GM18507 (cell line): ENCODE results near the gene DGKA.

Source experiments
- DNase-seq: peaks from one replicate; pipeline ENCODE4 v3.0.0; 2011; ENCODE audit warnings: low read depth; ENCODE audit not compliant: insufficient read length; ENCODE audit errors: extremely low spot score
- FAIRE-seq: peaks from 2 replicates; lab custom pipeline; 2011; peaks lifted over from hg19 to GRCh38; lab: Jason Lieb, UNC

Gene DGKA

GRCh38 chr12:55929306-55929791, 1.6 kb upstream of the DGKA start:
- DNase-seq (peak; percentile 66), FAIRE-seq (peak; percentile 82)

GRCh38 chr12:55931317-55931779, 386 bp downstream of the DGKA start:
- DNase-seq: no peak
- no peak for FAIRE-seq

DNA sequence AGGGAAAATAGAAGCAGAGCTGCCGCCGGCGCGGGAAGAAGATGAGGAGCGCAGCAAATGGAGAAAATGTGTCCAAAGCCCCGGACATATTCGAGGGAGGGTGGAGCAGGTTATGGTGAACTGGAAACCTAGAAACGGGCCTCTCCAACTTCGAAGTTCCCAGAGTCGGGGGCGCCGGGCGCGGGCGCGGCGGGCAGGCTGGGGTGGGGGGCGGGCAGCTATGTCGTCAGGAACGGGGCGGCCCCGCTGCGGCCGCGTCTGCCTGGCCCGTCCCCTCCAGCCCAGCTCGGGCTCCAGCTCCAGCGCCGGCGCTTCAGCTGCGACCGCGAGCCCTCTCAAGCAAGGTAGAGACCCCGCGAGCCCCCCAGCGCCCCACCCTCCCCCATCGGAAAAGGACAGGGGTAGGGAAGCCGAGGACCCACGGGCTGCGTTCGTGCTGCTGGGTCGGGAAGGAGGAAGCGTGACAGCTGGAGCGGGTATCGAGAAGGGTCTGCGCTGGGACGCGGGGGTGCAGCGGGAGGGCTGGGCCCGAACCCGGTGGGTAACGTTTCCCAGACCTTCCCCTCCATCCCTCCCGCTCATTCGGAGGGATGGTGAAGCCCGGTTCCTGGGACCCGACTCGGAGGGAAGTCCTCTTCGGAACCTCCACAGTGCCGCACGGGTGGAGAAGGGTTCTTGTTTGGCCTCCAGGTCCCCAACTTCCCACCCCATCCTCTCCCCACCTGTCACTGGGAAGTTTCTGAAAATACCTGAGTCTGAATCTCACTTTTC, 1.0 kb downstream of the DGKA start:
- no peak for FAIRE-seq
- DNase-seq: no peak

GRCh38 chr12:55932551-55932910, 1.6 kb downstream of the DGKA start:
- DNase-seq (no peak), FAIRE-seq (peak; percentile 36)

DNA sequence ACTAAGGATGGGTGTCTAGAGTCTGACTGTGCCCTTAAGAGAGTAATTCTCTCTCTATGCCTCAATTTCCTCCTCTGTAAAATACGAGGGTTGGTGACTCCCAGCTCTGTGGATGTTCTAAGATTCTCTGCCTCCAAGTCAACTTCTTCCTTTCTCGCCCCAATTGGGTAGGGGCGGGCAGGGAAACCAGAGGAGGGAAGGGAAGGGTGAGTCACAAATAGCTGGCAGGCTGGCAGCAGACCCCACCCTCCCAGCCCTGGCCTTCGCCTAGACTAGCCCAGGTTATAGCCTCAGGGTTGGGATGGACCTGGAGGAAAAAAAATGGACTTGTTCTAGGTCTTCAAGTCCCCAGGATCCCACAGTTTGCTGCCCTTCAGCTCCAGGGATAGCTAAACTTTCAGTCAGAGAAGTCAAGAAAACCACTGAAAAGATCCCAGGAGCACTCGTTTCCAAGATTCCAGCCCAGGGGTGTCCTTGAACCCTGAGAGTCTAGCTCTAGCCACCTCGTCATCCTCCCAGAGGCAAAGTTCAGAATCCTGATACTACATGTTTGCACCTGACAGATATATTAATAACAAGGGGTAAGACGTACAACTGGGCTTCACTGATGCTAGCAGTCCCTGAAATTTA, 2.3 kb downstream of the DGKA start:
- DNase-seq (no peak), FAIRE-seq (no peak)

GRCh38 chr12:55933799-55934742, 3.1 kb downstream of the DGKA start:
- FAIRE-seq (no peak), DNase-seq (no peak)

DNA sequence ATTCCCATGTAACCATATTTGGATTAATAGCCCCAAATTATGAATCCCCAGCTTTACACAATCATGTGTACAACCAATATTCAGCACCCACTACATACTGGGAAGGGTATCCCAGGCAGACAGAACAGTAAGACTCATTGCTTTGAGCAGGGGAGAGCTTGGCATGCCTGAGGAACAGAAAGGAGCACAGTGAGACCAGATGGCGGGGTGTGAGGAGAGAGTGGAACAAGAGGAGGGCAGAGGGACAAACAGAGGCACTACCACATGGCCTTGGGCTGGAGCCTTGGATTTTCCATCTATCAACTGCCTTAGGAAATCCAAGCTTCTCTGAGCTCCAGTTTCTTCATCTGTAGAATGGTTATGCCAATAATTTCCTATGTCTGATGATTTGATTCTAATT, 3.8 kb downstream of the DGKA start:
- FAIRE-seq: no peak
- DNase-seq: no peak

GRCh38 chr12:55935738-55936151, 4.8 kb downstream of the DGKA start:
- FAIRE-seq (no peak), DNase-seq (no peak)

- no peak for FAIRE-seq
- DNase-seq: no peak
These were observed 7.0 kb downstream of the DGKA start for GRCh38 chr12:55937981-55938380.

GRCh38 chr12:55938826-55939501, 8.0 kb downstream of the DGKA start:
- no peak for FAIRE-seq
- DNase-seq: no peak

DNA sequence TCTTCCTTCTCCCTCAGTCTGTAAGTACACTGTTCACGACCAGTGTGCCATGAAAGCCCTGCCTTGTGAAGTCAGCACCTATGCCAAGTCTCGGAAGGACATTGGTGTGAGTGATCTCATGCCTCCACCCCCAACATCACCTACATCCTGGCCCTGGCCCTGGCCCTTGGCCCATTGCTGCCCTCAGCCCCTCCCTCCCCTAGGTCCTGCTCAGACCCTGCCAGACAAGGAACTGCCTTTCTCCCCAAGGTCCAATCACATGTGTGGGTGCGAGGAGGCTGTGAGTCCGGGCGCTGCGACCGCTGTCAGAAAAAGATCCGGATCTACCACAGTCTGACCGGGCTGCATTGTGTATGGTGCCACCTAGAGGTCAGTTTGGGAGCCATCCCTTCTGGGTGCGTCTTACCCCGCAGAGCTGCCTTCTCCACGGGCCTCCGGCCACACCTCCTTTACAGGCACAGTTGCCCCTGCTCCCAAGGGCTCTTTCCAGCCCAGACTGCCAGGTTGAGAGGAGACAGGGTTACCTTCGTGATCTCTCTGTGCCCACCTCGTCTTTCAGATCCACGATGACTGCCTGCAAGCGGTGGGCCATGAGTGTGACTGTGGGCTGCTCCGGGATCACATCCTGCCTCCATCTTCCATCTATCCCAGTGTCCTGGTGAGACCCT, 9.2 kb downstream of the DGKA start:
- peak; percentile 60 for DNase-seq
- peak; percentile 91 for FAIRE-seq

DNA sequence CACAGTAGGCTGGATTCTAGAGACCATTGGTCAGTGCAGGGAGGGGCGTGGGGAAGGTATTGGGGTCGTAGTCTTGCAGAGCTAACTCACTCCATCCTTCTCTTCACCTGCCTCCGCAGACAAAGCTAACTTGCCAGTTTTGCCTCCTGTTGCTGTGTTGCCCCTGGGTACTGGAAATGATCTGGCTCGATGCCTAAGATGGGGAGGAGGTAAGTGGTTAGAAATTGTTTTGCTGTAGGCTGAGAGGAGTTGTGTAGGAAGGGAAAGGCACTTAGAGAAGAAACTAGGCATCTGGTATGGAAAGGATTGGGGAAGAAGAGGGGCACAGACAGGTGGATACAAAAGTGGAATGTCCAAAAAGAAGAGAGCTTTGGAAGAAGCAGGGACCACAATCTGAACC, 11.1 kb downstream of the DGKA start:
- no peak for FAIRE-seq
- no peak for DNase-seq

DNA sequence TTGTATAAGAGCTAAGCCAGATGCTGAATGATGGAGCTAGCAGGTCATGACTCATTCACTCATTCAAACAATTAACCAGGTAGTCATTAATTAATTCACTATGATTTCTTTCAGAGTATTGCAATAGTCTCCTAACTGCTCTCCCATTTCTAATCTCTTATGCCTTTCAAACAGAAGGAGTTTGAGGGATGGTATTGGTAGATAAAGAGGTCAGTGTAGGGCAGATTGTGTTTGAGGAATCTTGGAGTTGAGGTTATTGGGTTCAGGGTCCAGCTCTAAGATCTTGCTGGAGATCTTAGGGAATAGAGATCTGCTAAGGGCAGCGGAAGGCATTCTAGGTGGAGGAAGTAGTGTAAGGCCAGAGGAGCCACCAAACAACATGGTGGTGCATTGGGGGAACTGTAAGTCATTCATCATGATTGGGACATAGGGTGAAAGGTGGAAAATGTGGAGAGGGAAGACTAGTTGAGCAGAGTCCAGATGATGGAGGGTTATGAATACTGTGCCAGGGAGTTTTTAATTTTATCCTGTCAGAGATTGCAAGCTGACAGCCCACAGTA, 11.7 kb downstream of the DGKA start:
- DNase-seq (no peak), FAIRE-seq (no peak)

GRCh38 chr12:55946553-55946952, 15.6 kb downstream of the DGKA start:
- peak; percentile 29 for FAIRE-seq
- no peak for DNase-seq

DNA sequence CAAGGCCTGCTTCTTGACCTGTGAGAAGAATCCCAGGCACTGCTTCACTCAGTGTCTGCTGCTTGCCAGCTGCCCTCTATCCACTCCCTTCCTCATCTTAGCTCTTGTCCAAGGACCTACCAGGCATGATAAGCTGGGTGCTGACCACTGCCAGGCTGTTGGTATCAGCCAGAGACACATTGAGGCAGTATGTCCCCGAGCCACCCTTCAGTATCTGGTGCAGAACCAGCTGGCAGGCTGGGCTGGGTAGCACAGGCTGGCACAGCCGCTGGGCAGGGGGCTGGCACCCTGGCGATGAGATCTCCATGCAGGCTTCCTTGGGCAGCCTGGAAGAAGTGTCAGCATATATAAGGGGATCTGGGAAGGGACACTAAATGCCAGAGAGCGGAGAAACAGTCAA, 24.4 kb downstream of the DGKA start:
- FAIRE-seq: no peak
- no peak for DNase-seq

DNA sequence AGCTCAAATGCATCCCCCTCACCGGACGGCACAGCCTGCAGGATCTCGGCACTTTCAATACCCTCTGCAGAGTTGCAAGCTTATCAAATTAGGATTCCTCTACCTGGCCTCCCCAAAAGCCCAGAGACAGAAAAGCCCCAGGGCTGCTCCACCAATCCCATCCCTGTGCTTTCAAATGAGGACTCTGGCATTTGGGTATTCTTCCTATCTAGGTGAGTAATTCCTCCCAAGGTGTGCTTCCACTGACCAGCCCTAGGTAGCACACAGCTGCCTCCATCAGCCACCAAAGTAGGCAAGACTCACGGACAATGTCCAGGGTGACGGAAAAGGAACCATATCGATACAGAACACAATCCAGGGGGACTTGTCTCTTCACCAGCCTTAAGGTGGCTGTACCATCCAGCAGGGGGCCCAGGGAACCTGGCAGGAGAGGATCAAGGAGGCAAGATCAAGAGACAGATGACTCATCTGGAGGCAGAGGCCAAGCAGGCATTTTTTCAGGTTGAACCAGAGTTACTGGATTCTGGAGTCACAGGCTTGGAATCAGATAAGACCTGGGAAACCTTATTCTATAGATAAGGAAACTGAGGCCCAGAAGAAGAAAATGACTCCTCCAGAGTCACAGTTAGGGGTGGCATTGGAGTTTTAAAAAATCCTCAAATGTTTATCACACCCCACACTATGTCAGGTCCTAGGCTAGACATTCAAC, 25.0 kb downstream of the DGKA start:
- DNase-seq (no peak), FAIRE-seq (no peak)

- no peak for FAIRE-seq
- no peak for DNase-seq
These were observed 26.3 kb downstream of the DGKA start for GRCh38 chr12:55957106-55957859.
